ENCODE data around the gene C1QB. TPM values are rescaled to one million over a fixed set of nuclear protein-coding genes. Genes with fewer than 3 reads are reported as not detected.

Gene C1QB
- total RNA-seq, 6 experiments from 2014 or later: 69.8 to 330 (median 152) TPM

- DNase-seq (no peak), ATAC-seq (no peak)
- intact Hi-C loops (cut with DNase I): no loop called here
- 19% methylated on average over 9 of the region's 11 CpGs for WGBS (ENCODE audit: insufficient coverage, low coverage, low lambda C conversion rate, missing lambda C conversion rate)
- Histone ChIP-seq H3K4me1 (no peaks in the 10 kb centered on the region), H3K36me3 (no peaks in the 10 kb centered on the region), H3K9me3 (no peaks in the 10 kb centered on the region), H3K27ac (no peak overlapping the region), H3K27me3 (no peaks in the 10 kb centered on the region), H3K4me3 (no peak overlapping the region)
- no peak for TF ChIP-seq POLR2A (IDR thresholded peaks at IDR 0.05)
- no peak for TF ChIP-seq CTCF (IDR thresholded peaks at IDR 0.05)
Measured at GRCh38 chr1:22628698-22629444, 24.2 kb upstream of the C1QB start.

DNA sequence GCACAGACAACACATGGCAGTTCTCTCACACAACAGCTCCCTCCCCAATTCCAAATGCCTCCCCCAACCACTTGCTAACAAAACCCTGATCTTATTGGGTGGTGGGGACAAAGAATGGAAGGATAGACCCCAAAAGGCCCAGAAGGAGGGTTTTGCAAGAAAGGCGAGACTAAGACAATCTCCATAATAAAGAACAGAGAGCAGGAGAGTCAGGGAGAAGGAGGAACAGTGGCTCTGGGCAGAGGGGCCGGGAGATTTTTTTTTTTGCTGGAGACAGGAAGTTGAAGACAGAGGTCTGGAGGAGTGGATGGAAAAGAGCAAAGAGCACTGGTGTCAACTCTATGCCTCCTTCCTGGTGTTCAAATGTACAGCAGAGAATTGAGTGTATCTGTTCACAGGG lies 23.1 kb upstream of the C1QB start:
- DNase-seq (no peak), ATAC-seq (no peak)
- H3K27ac ChIP-seq: no peak overlapping the region
- intact Hi-C loops (cut with DNase I): no loop called here
- TF ChIP-seq CTCF (IDR thresholded peaks at IDR 0.05) (no peak), POLR2A (IDR thresholded peaks at IDR 0.05) (no peak)
- 14% methylated on average over 2 of the region's 2 CpGs for WGBS (ENCODE audit: insufficient coverage, low coverage, low lambda C conversion rate, missing lambda C conversion rate)
- no peaks in the 10 kb centered on the region for H3K27me3 ChIP-seq
- no peaks in the 10 kb centered on the region for H3K4me1 ChIP-seq
- H3K9me3 ChIP-seq: no peaks in the 10 kb centered on the region
- no peak overlapping the region for H3K4me3 ChIP-seq
- H3K36me3 ChIP-seq: no peaks in the 10 kb centered on the region

GRCh38 chr1:22633697-22634463 lies 19.2 kb upstream of the C1QB start:
- no peaks in the 10 kb centered on the region for H3K4me1 ChIP-seq
- ATAC-seq: no peak
- intact Hi-C loops (cut with DNase I): no loop called here
- no peak overlapping the region for H3K27ac ChIP-seq
- WGBS (ENCODE audit: insufficient coverage, low coverage, low lambda C conversion rate, missing lambda C conversion rate): 52% methylated on average over 2 of the region's 10 CpGs
- no peaks in the 10 kb centered on the region for H3K9me3 ChIP-seq
- H3K27me3 ChIP-seq: no peaks in the 10 kb centered on the region
- H3K36me3 ChIP-seq: no peaks in the 10 kb centered on the region
- no peak for TF ChIP-seq CTCF (IDR thresholded peaks at IDR 0.05)
- TF ChIP-seq POLR2A (IDR thresholded peaks at IDR 0.05): no peak
- no peak overlapping the region for H3K4me3 ChIP-seq
- DNase-seq: no peak

DNA sequence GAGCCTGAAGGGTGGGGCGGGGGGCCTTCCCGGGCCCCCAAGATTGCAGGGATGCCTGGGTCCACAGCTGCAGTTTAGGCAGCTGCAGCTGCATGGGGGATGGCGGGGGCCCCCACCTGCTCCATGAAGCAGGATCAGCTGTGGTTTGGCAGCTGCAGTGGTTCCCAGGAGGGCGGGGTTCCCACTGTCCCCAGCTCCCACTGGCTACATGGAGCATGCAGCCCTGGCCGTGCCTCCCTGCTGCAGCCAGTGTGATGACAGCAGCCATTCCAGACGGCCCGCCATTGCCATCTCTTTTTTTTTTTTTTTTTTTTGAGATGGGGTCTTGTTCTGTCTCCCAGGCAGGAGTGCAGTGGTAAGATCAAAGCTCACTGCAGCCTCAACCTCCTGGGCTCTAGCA lies 17.6 kb upstream of the C1QB start:
- intact Hi-C loops (cut with DNase I): no loop called here

More for the DNA sequence above, 17.6 kb upstream of the C1QB start:
- ATAC-seq (no peak), DNase-seq (no peak)
- no peak for TF ChIP-seq CTCF (IDR thresholded peaks at IDR 0.05)
- TF ChIP-seq POLR2A (IDR thresholded peaks at IDR 0.05): no peak
- 20% methylated on average over 1 of the region's 7 CpGs for WGBS (ENCODE audit: insufficient coverage, low coverage, low lambda C conversion rate, missing lambda C conversion rate)
- Histone ChIP-seq H3K27me3 (no peaks in the 10 kb centered on the region), H3K36me3 (no peaks in the 10 kb centered on the region), H3K4me1 (no peaks in the 10 kb centered on the region), H3K4me3 (no peak overlapping the region), H3K27ac (no peak overlapping the region), H3K9me3 (no peaks in the 10 kb centered on the region)

Measured in right lobe of liver (tissue), 6 donors.